Pancreas (tissue), 10 donors: ENCODE data around the gene SLC18A3. TPM values are rescaled to one million over a fixed set of nuclear protein-coding genes. Genes with fewer than 3 reads are reported as not detected.
A peak's percentile ranks its signal among the peaks of the same experiment; 100 is the strongest.

ENCODE experiments used
- ATAC-seq, 4 donors: fragments of 200-7000 bp; cut with Tn5 transposase; one replicate each; pipeline versions ENCODE4 v1.8.0 to v1.9.1; 2020; ENCODE audit warnings: mild to moderate bottlenecking in 4 of 4, moderate library complexity in 4 of 4
- DNase-seq, 6 donors: peaks; one replicate each; pipeline ENCODE4 v3.0.0-alpha.2; 2020
- FAIRE-seq: peaks from 2 replicates; lab custom pipeline; 2012; peaks lifted over from hg19 to GRCh38; lab: Jason Lieb, UNC
- H3K27ac ChIP-seq, 4 donors: fragments of 200-600 bp; sonication (generic); 1 replicate in 3 of 4; 2 replicates in 1 of 4; pipeline versions ENCODE4 v1.5.0 to v1.8.0; 2020
- H3K27me3 ChIP-seq, 4 donors: fragments of 200-600 bp; one replicate each; pipeline ENCODE4 v1.8.0; 2021
- H3K36me3 ChIP-seq, 3 donors: fragments of 200-600 bp; sonication (generic) in 1 of 3; one replicate each; pipeline versions ENCODE4 v1.5.0 to v1.8.0; 2020 to 2021
- H3K4me1 ChIP-seq, 3 donors: fragments of 200-600 bp; one replicate each; pipeline ENCODE4 v1.8.0; 2021
- H3K4me3 ChIP-seq, 4 donors: fragments of 200-600 bp; sonication (generic) in 2 of 4; one replicate each; pipeline versions ENCODE4 v1.5.0 to v1.8.0; 2020 to 2021
- H3K9me3 ChIP-seq, 4 donors: fragments of 200-600 bp; one replicate each; pipeline ENCODE4 v1.8.0; 2021
- WGBS, 2 donors: extraction: QIAGEN DNeasy Blood & Tissue Kit; methylation state at CpG; one replicate each; pipeline ENCODE4 v1.1.7; 2013; 5-methylcytosine and 5-hydroxymethylcytosine counted together
- intact Hi-C, 3 donors: fragments of 100-400 bp; cut with DNase I; formaldehyde crosslinking; loops; one replicate each; pipeline versions ENCODE4 v1.11.1 to v1.14.2; 2022
- polyA plus RNA-seq, 2 donors: library from polyadenylated mRNA; stranded (reverse); fragments of 200-250 nt; gene quantifications; one replicate each; pipeline ENCODE4 v1.2.3, GENCODE V29; 2013
- total RNA-seq, 6 donors: library from RNA; stranded (reverse); fragmentation: NEBNext Ultra II Directional in 4 of 6; extraction: Animal tissue kit (Norgen Biotek cat#: 25700) in 4 of 6; gene quantifications; one replicate each; pipeline versions ENCODE4 v1.2.1 to v1.2.4, GENCODE V29; 2021 to 2023
- TF ChIP-seq, protein P1 (sequence below), 4 donors: fragments of 200-600 bp; sonication (generic) in 3 of 4; IDR thresholded peaks; one replicate each; pipeline versions ENCODE4 v1.5.0 to v1.8.0; 2021; ENCODE audit warnings: antibody characterized with exemption in 4 of 4
- donor health status: healthy with polysubstance abuse.
- donor health status: DM: no; HTN: no; CAD: no; lungs with moderate emphysema.
- donor health status: DM: no; HTN: no; CAD: no.
- donor health status: control.
- donor health status: control.
- donor health status: Bipolar disorder and iron deficiency.
- donor health status: DM: yes; HTN: yes; CAD: no.
- donor health status: DM: no; HTN: no; CAD: no.
- donor health status: DM: no; HTN: no; CAD: no.
- donor health status: DM: yes; HTN: yes; CAD: no.

SLC18A3 gene
- total and polyA plus RNA-seq, 8 donors = 0.09 to 0.47 TPM; not detected in 6

DNA sequence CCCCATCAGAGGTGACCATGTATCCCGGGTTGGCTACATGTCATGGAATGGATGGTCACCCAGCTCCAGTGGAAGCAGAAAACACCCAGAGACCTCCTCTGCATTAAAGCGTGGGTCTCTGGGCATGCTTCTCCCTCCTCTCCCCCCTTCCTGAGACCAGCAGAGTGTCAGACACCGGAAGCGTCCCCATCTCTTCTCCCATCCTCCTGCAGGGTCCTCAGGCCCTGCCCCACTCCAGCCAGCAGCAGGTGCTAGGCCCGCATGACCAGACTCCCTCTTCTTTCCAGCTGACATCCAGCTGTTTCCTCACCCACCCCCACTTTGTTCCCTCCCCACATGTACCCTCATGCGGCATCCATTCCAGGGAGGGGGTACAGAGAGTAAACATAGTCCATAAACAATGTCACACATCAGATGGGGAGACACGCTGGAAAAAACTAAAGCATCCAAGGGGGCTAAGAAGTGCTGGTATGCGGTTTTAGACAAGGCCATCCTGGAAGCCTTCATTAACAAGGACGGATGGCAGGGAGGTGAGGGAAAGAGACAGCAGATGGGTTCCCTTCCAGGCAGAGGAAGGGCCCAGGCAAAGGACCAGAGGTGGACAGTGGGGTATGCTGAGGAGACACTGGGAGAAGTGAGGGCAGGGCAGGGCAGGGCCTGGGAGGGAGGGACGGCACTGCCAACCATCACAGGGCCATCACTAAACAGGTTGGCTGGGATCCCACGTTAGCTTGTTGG, 12.5 kb upstream of the SLC18A3 start:
- H3K4me3 ChIP-seq = no peak overlapping the region
- H3K4me1 ChIP-seq = no peaks in the 10 kb centered on the region
- no peak overlapping the region for H3K27ac ChIP-seq
- FAIRE-seq (no peak), ATAC-seq (no peak), DNase-seq (no peak)
- 49 to 56% methylated on average over 10 to 11 of the region's 11 CpGs for WGBS, 2 donors
- intact Hi-C loops = loop anchor here in 1 of 3 donors (10.0 kb wide), 1 partner anchor 627 kb away; no protein-coding TSS in a partner anchor
- TF ChIP-seq, protein P1, sequence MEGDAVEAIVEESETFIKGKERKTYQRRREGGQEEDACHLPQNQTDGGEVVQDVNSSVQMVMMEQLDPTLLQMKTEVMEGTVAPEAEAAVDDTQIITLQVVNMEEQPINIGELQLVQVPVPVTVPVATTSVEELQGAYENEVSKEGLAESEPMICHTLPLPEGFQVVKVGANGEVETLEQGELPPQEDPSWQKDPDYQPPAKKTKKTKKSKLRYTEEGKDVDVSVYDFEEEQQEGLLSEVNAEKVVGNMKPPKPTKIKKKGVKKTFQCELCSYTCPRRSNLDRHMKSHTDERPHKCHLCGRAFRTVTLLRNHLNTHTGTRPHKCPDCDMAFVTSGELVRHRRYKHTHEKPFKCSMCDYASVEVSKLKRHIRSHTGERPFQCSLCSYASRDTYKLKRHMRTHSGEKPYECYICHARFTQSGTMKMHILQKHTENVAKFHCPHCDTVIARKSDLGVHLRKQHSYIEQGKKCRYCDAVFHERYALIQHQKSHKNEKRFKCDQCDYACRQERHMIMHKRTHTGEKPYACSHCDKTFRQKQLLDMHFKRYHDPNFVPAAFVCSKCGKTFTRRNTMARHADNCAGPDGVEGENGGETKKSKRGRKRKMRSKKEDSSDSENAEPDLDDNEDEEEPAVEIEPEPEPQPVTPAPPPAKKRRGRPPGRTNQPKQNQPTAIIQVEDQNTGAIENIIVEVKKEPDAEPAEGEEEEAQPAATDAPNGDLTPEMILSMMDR (IDR thresholded peaks at IDR 0.05) = no peak
- peaks cover 0 to 3% (median 0%) of the 10 kb centered on the region in 4 donors for H3K27me3 ChIP-seq
- no peaks in the 10 kb centered on the region for H3K36me3 ChIP-seq
- H3K9me3 ChIP-seq = no peaks in the 10 kb centered on the region

DNA sequence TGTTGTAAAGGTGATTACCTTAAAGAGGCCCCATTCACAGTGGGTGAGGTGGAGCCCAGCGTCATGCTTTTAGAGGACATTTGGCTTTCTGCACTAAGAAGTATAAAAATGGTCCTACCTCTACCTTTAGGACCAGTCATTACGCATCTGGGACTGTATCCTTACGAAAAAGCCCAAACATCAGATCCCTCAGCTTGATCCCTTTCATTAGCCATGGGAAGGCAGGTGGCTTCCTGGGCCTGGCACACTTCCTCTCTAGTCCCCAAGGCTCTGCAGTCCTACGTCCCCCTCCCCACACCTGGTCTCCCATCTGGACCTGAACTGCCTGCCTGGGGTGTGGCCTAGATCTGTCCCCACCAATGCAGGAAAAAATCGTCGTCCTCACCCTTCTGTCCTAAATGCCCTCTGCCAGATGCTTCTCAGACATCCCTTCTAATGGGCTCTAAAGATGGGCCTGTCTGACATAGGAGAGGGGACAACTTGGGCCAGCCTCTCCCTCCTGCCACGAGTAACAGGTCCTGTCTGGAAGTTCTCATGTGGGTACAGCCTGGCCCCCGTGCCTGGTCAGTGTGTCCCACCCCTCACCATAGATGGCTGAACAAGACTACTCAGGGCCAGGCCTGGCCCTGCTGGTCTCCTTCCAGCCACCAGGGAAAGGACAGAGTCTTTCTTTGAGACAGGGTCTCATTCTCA, 11.8 kb upstream of the SLC18A3 start:
- 54 to 72% methylated on average over 8 of the region's 8 CpGs for WGBS, 2 donors
- TF ChIP-seq, protein P1 (IDR thresholded peaks at IDR 0.05) = no peak
- Histone ChIP-seq H3K9me3 (no peaks in the 10 kb centered on the region), H3K27me3 (peaks cover 0 to 6% (median 0%) of the 10 kb centered on the region in 4 donors), H3K4me3 (no peak overlapping the region), H3K36me3 (no peaks in the 10 kb centered on the region), H3K4me1 (no peaks in the 10 kb centered on the region), H3K27ac (no peak overlapping the region)
- DNase-seq (peak in 1 of 6 donors; percentile 41), FAIRE-seq (no peak), ATAC-seq (no peak)
- intact Hi-C loops = loop anchor here in 1 of 3 donors (10.0 kb wide), 1 partner anchor 626 kb away; no protein-coding TSS in a partner anchor

DNA sequence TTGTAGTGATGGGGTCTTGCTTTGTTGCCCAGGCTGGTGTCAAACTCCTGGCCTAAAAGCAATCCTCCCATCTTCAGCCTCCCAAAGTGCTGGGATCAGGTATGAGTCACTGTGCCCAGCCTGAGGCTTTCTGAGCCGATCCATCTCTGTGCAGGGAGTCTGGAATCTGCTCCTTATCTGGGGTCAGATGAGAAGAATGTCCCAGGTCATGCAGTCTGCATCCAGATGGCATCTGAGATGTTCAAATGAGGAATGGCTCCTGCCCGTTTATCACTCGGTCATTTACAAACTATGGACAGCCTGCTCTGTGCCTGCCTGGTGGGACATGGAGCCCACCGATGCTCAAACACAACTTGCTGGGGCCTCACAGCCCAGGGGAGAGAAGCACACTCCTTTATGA, 11.1 kb upstream of the SLC18A3 start:
- 29 to 34% methylated on average over 4 of the region's 4 CpGs for WGBS, 2 donors
- H3K9me3 ChIP-seq = no peaks in the 10 kb centered on the region
- intact Hi-C loops = loop anchor here in 1 of 3 donors (10.0 kb wide), 1 partner anchor 626 kb away; no protein-coding TSS in a partner anchor
- no peak for FAIRE-seq
- no peaks in the 10 kb centered on the region for H3K36me3 ChIP-seq
- H3K4me3 ChIP-seq = no peak overlapping the region
- no peak for DNase-seq
- TF ChIP-seq, protein P1 (IDR thresholded peaks at IDR 0.05) = no peak
- ATAC-seq = no peak
- no peaks in the 10 kb centered on the region for H3K4me1 ChIP-seq
- H3K27ac ChIP-seq = no peak overlapping the region
- H3K27me3 ChIP-seq = peaks cover 0 to 6% (median 0%) of the 10 kb centered on the region in 4 donors

DNA sequence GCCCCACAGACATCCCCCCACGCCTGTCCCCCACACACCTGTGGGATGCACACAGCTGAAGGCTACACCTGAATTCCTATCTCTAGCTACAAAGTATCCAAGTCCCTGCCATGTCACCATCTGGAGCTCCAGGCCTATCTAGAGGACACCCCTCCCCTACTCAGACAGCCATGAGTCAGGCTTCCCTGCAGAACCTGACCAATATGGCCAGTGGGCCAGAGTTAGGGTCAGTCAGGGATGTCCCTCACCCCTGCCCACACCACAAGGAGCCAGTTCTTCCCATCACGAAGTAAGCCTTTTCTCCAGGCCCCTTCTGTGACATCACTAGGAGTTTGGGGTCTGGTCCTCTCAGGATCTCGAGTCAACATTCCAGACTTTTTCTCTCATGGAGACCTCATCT, 10.6 kb upstream of the SLC18A3 start:
- TF ChIP-seq, protein P1 (IDR thresholded peaks at IDR 0.05) = no peak
- no peak for ATAC-seq
- intact Hi-C loops = loop anchor here in 1 of 3 donors (10.0 kb wide), 1 partner anchor 625 kb away; no protein-coding TSS in a partner anchor

More for the DNA sequence above, 10.6 kb upstream of the SLC18A3 start:
- Histone ChIP-seq H3K9me3 (no peaks in the 10 kb centered on the region), H3K4me1 (no peaks in the 10 kb centered on the region), H3K4me3 (no peak overlapping the region), H3K36me3 (no peaks in the 10 kb centered on the region), H3K27ac (no peak overlapping the region), H3K27me3 (peaks cover 0 to 6% (median 0%) of the 10 kb centered on the region in 4 donors)
- DNase-seq (no peak), FAIRE-seq (no peak)
- WGBS, 2 donors = 42 to 58% methylated on average over 3 of the region's 3 CpGs
